Measurements from ENCODE around the gene ANK3. TPM values are rescaled to one million over a fixed set of nuclear protein-coding genes. Genes with fewer than 3 reads are reported as not detected.

The ANK3 gene
- polyA plus RNA-seq, 3 donors, result not detected

- intact Hi-C loops (cut with micrococcal nuclease), result no loop called here
- H3K36me3 ChIP-seq (replicated peaks in 1 of 2; ENCODE audit: control insufficient read depth in 1 of 2, insufficient read depth in 2 of 2, low read length in 2 of 2), result no peaks in the 10 kb centered on the region
- no peaks in the 10 kb centered on the region for H3K79me2 ChIP-seq (ENCODE audit: insufficient read depth, low read length)
- H3K9me3 ChIP-seq (replicated peaks in 1 of 2; ENCODE audit: control insufficient read depth in 1 of 2, insufficient read depth in 1 of 2, low read length in 2 of 2), result no peaks in the 10 kb centered on the region
- no peak for DNase-seq
- no peak overlapping the region for H3K4me2 ChIP-seq (replicated peaks; ENCODE audit: extremely low read depth, low read length, poor library complexity, severe bottlenecking)
- TF ChIP-seq CTCF (IDR thresholded peaks at IDR 0.05), result no peak
- no peaks in the 10 kb centered on the region for H4K20me1 ChIP-seq (ENCODE audit: insufficient read depth, low read length)
- H3K4me1 ChIP-seq (ENCODE audit: control insufficient read depth in 1 of 2, insufficient read depth in 2 of 2, low read length in 2 of 2), result no peaks in the 10 kb centered on the region
- no peaks in the 10 kb centered on the region for H3K4me1 Mint-ChIP-seq
- H3K4me3 ChIP-seq (replicated peaks in 1 of 3; ENCODE audit: low read depth in 2 of 3, low read length in 3 of 3), result no peak overlapping the region
- H3K9ac ChIP-seq (ENCODE audit: insufficient read depth, low read length, poor library complexity, severe bottlenecking), result no peak overlapping the region
- 100% methylated on average over 1 of the region's 1 CpG for WGBS (ENCODE audit: insufficient coverage)
- H3K4me3 Mint-ChIP-seq, result no peak overlapping the region
- H3K27ac ChIP-seq (ENCODE audit: low read depth in 1 of 2, low read length in 2 of 2), result no peak overlapping the region
- no peaks in the 10 kb centered on the region for H3K27me3 ChIP-seq (ENCODE audit: control insufficient read depth in 2 of 2, insufficient read depth in 2 of 2, low read length in 2 of 2)
- peaks cover 0 to 3% (median 0%) of the 10 kb centered on the region in 7 donors for H3K9me3 Mint-ChIP-seq
- H3K27ac Mint-ChIP-seq, result peak overlapping the region in 1 of 7 donors; percentile 25
- no peaks in the 10 kb centered on the region for H3K27me3 Mint-ChIP-seq (ENCODE audit: low read depth in 3 of 3)
- no peak overlapping the region for H2AFZ ChIP-seq (ENCODE audit: insufficient read depth, low read depth, low read length, poor library complexity, severe bottlenecking)
- H3K36me3 Mint-ChIP-seq, result no peaks in the 10 kb centered on the region
Observed at GRCh38 chr10:60188548-60188947, 201.1 kb downstream of the ANK3 start.

GRCh38 chr10:60187691-60188090 lies 202.0 kb downstream of the ANK3 start:
- Mint-ChIP-seq H3K27me3 (ENCODE audit: low read depth in 3 of 3) (no peaks in the 10 kb centered on the region), H3K36me3 (no peaks in the 10 kb centered on the region), H3K4me3 (no peak overlapping the region)

More at GRCh38 chr10:60187691-60188090, 202.0 kb downstream of the ANK3 start:
- Mint-ChIP-seq H3K4me1 (no peaks in the 10 kb centered on the region), H3K9me3 (peaks cover 0 to 3% (median 0%) of the 10 kb centered on the region in 7 donors), H3K27ac (no peak overlapping the region)
- no peak for DNase-seq
- Histone ChIP-seq H3K36me3 (replicated peaks in 1 of 2; ENCODE audit: control insufficient read depth in 1 of 2, insufficient read depth in 2 of 2, low read length in 2 of 2) (no peaks in the 10 kb centered on the region), H3K4me2 (replicated peaks; ENCODE audit: extremely low read depth, low read length, poor library complexity, severe bottlenecking) (no peak overlapping the region), H3K79me2 (ENCODE audit: insufficient read depth, low read length) (no peaks in the 10 kb centered on the region), H3K4me3 (replicated peaks in 1 of 3; ENCODE audit: low read depth in 2 of 3, low read length in 3 of 3) (no peak overlapping the region), H2AFZ (ENCODE audit: insufficient read depth, low read depth, low read length, poor library complexity, severe bottlenecking) (no peak overlapping the region), H3K9me3 (replicated peaks in 1 of 2; ENCODE audit: control insufficient read depth in 1 of 2, insufficient read depth in 1 of 2, low read length in 2 of 2) (no peaks in the 10 kb centered on the region), H3K27ac (ENCODE audit: low read depth in 1 of 2, low read length in 2 of 2) (no peak overlapping the region), H3K4me1 (ENCODE audit: control insufficient read depth in 1 of 2, insufficient read depth in 2 of 2, low read length in 2 of 2) (no peaks in the 10 kb centered on the region), H4K20me1 (ENCODE audit: insufficient read depth, low read length) (no peaks in the 10 kb centered on the region), H3K27me3 (ENCODE audit: control insufficient read depth in 2 of 2, insufficient read depth in 2 of 2, low read length in 2 of 2) (no peaks in the 10 kb centered on the region), H3K9ac (ENCODE audit: insufficient read depth, low read length, poor library complexity, severe bottlenecking) (no peak overlapping the region)
- intact Hi-C loops (cut with micrococcal nuclease), result no loop called here
- no peak for TF ChIP-seq CTCF (IDR thresholded peaks at IDR 0.05)
- WGBS (ENCODE audit: insufficient coverage), result no CpG with 5 or more reads among the region's 1 CpG

All from CD14-positive monocyte (primary cell).